Astrocyte of the cerebellum (primary cell): ENCODE measurements around the gene MST1R.

ENCODE experiments used
- DNase-seq: peaks from one replicate; pipeline ENCODE4 v3.0.0-alpha.2; 2011; ENCODE audit warnings: low read depth
- H3K4me3 ChIP-seq: 2 replicates; pipeline ENCODE4 v1.5.1; 2011; ENCODE audit warnings: mild to moderate bottlenecking, low read depth, low read length, moderate library complexity
- CTCF ChIP-seq: IDR thresholded peaks from 2 replicates; pipeline ENCODE4 v1.5.1; 2012; ENCODE audit warnings: low read length, low read depth, moderate library complexity, mild to moderate bottlenecking; ENCODE audit errors: missing control alignments
- in situ Hi-C: cut with HindIII; loops from 2 replicates; pipeline ENCODE4 v1.10.0; 2017; ENCODE audit warnings: low sequenced_read_pairs

The MST1R gene

GRCh38 chr3:49889296-49889695, 14.4 kb downstream of the MST1R start:
- no peak overlapping the region for H3K4me3 ChIP-seq
- TF ChIP-seq CTCF, result no peak
- in situ Hi-C loops, result no loop called here
- no peak for DNase-seq

- DNase-seq, result no peak
- H3K4me3 ChIP-seq, result no peak overlapping the region
- TF ChIP-seq CTCF, result no peak
- in situ Hi-C loops, result no loop called here
These were observed 16.8 kb downstream of the MST1R start for GRCh38 chr3:49886922-49887265.

GRCh38 chr3:49883998-49884397, 19.7 kb downstream of the MST1R start:
- in situ Hi-C loops, result no loop called here
- no peak for DNase-seq
- no peak for TF ChIP-seq CTCF
- no peak overlapping the region for H3K4me3 ChIP-seq

GRCh38 chr3:49882166-49882565, 21.5 kb downstream of the MST1R start:
- H3K4me3 ChIP-seq, result no peak overlapping the region
- no peak for DNase-seq
- no peak for TF ChIP-seq CTCF
- in situ Hi-C loops, result no loop called here

GRCh38 chr3:49880581-49881315, 22.9 kb downstream of the MST1R start:
- H3K4me3 ChIP-seq, result no peak overlapping the region
- no peak for DNase-seq
- TF ChIP-seq CTCF, result no peak
- in situ Hi-C loops, result no loop called here

- no peak for TF ChIP-seq CTCF
- in situ Hi-C loops, result no loop called here
- no peak overlapping the region for H3K4me3 ChIP-seq
These were observed 24.0 kb downstream of the MST1R start for GRCh38 chr3:49879721-49880120.

More at GRCh38 chr3:49879721-49880120, 24.0 kb downstream of the MST1R start:
- DNase-seq, result no peak
